Stomach (tissue), 9 donors: ENCODE data around the gene QPRT. TPM values are rescaled to one million over a fixed set of nuclear protein-coding genes. Genes with fewer than 3 reads are reported as not detected.

Experiments
- DNase-seq, 2 donors: peaks; one replicate each; pipeline versions ENCODE4 v3.0.0 to v3.0.0-alpha.2; 2013 to 2019
- H3K27ac ChIP-seq, 5 donors: fragments of 200-600 bp in 4 of 5; sonication (generic) in 4 of 5; one replicate each; pipeline ENCODE4 v1.5.1; 2013 to 2019; ENCODE audit warnings: mild to moderate bottlenecking in 1 of 5, moderate library complexity in 1 of 5
- H3K27me3 ChIP-seq, 3 donors: fragments of 200-600 bp; sonication (generic); one replicate each; pipeline ENCODE4 v1.5.1; 2017 to 2019; ENCODE audit warnings: mixed run types in 1 of 3
- H3K36me3 ChIP-seq, 4 donors: fragments of 200-600 bp; sonication (generic); 1 replicate in 3 of 4; 2 replicates in 1 of 4; pipeline ENCODE4 v1.5.1; 2016 to 2019
- H3K4me1 ChIP-seq, 4 donors: fragments of 200-600 bp; sonication (generic); one replicate each; pipeline ENCODE4 v1.5.1; 2016 to 2019
- H3K4me3 ChIP-seq, 4 donors: fragments of 200-600 bp; sonication (generic) in 3 of 4; one replicate each; pipeline ENCODE4 v1.5.1; 2016 to 2019; ENCODE audit warnings: mild to moderate bottlenecking in 1 of 4
- H3K9me3 ChIP-seq, 4 donors: fragments of 200-600 bp; sonication (generic); one replicate each; pipeline ENCODE4 v1.5.1; 2016 to 2019
- CTCF ChIP-seq, 7 experiments: fragments of 450-650 bp in 4 of 7; fragments of 200-600 bp in 3 of 7; sonication (generic) in 3 of 7; IDR thresholded peaks; one replicate each; pipeline ENCODE4 v1.5.1; 2016 to 2019; ENCODE audit warnings: antibody characterized with exemption in 7 of 7, control low read depth in 2 of 7, mild to moderate bottlenecking in 1 of 7
- EP300 ChIP-seq: sonication (generic); formaldehyde crosslinking; IDR thresholded peaks from one replicate; pipeline ENCODE4 v1.6.1; 2017; ENCODE audit warnings: antibody characterized with exemption
- POLR2A ChIP-seq, 4 donors: fragments of 450-650 bp; IDR thresholded peaks; one replicate each; pipeline ENCODE4 v1.6.1; 2016; ENCODE audit warnings: antibody characterized with exemption in 4 of 4, control low read depth in 2 of 4, mild to moderate bottlenecking in 1 of 4, moderate library complexity in 1 of 4
- POLR2AphosphoS5 ChIP-seq, 3 donors: sonication (generic); formaldehyde crosslinking; IDR thresholded peaks; one replicate each; pipeline ENCODE4 v1.6.1; 2016; ENCODE audit warnings: antibody characterized with exemption in 3 of 3
- WGBS, 5 donors: extraction: QIAGEN DNeasy Blood & Tissue Kit in 3 of 5; methylation state at CpG; one replicate each; pipeline versions ENCODE4 v1.1.5 to v1.1.7; 2013 to 2018; 5-methylcytosine and 5-hydroxymethylcytosine counted together
- intact Hi-C: fragments of 100-400 bp; cut with DNase I; formaldehyde crosslinking; loops from one replicate; pipeline ENCODE4 v1.15.1; 2023; ENCODE audit warnings: low total_unique reads
- polyA plus RNA-seq, 3 donors: library from polyadenylated mRNA; stranded (reverse); fragments of 200-250 nt; gene quantifications; one replicate each; pipeline ENCODE4 v1.2.3, GENCODE V29; 2013
- total RNA-seq, 5 donors: library from RNA; depleted of rRNA; stranded (reverse); fragments of >200 nt; gene quantifications; one replicate each; pipeline versions ENCODE4 v1.1.0 to v1.2.3, GENCODE V29; 2014 to 2016
- donor health status: healthy with polysubstance abuse.
- donor health status: Bipolar disorder and iron deficiency.
- donor health status: healthy.

The QPRT gene
- total and polyA plus RNA-seq, 8 donors = 2.4 to 114 (median 7.5) TPM; not detected in 1

DNA sequence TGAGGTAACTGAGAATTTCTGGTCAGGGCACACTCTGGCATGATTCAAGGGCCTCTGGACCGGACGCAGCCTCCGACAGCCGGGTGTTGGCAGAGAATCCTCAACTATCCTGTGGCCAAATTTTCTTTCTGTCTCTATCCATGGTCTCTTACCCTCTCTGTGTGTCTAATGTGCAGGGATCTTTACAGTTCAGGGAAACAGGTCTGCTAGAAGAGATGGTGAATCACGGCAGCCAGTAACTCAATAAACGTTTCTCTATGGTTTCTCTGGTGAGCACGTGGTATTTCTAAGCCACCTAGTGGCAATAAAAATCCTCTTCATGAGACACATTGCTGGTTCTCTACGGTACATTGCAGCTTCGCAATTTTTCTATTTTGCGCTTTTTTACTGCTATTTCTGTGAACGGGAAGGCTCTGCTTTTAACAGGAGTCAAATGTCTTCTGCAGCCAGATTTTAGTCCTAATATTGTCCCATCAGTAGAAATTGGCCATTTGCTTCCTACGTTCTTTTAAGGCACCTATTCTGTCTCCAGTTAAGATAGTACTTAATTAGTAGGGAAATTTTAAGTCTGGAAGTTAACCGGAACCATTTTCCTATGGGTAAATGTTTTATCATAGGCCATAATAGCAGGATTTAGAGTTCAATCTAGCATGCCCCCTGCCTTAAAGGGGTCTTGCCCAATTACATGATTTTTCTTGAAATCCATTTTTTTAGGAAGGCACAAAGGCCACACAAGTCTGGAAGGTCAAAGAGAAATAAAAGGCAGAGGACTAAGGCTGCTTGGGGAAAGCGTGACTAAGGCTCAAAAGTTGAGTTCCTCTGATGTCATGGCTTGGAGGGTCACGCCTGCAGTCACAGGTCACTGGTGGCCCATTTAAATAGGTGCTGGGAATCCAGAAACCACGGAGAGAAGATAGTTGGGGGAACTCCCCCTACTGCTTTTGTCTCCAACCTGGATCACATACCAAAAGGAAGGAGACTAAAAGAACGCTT is 31.5 kb downstream of the QPRT start:
- TF ChIP-seq EP300 = no peak
- TF ChIP-seq POLR2AphosphoS5 (IDR thresholded peaks at IDR 0.05) = peak in 1 of 3 donors; percentile 53
- TF ChIP-seq CTCF (IDR thresholded peaks at IDR 0.05) = peak in 5 of 7 experiments; percentile 33 to 69 (median 53)
- no peak for TF ChIP-seq POLR2A (IDR thresholded peaks at IDR 0.05)
- peak in 1 of 2 donors; percentile 80 for DNase-seq
- Histone ChIP-seq H3K27ac (no peak overlapping the region), H3K36me3 (no peaks in the 10 kb centered on the region), H3K9me3 (no peaks in the 10 kb centered on the region), H3K4me1 (peaks cover 0 to 11% (median 7%) of the 10 kb centered on the region in 4 donors), H3K4me3 (no peak overlapping the region), H3K27me3 (no peaks in the 10 kb centered on the region)
- intact Hi-C loops = no loop called here
- 42 to 54% (median 50%) methylated on average over 17 of the region's 17 CpGs for WGBS, 5 donors

- intact Hi-C loops = no loop called here
- 50 to 80% (median 69%) methylated on average over 4 of the region's 4 CpGs for WGBS, 5 donors
- DNase-seq = no peak
- H3K27ac ChIP-seq = no peak overlapping the region
- H3K9me3 ChIP-seq = no peaks in the 10 kb centered on the region
- H3K4me3 ChIP-seq = no peak overlapping the region
- peaks cover 0 to 11% (median 7%) of the 10 kb centered on the region in 4 donors for H3K4me1 ChIP-seq
- no peak for TF ChIP-seq EP300
- TF ChIP-seq POLR2AphosphoS5 (IDR thresholded peaks at IDR 0.05) = no peak
- TF ChIP-seq POLR2A (IDR thresholded peaks at IDR 0.05) = no peak
- no peak for TF ChIP-seq CTCF (IDR thresholded peaks at IDR 0.05)
- no peaks in the 10 kb centered on the region for H3K36me3 ChIP-seq
- H3K27me3 ChIP-seq = no peaks in the 10 kb centered on the region
Observed at GRCh38 chr16:29712809-29713208, 33.8 kb downstream of the QPRT start.

GRCh38 chr16:29714396-29714795 is 35.4 kb downstream of the QPRT start:
- Histone ChIP-seq H3K4me1 (peaks cover 0 to 11% (median 7%) of the 10 kb centered on the region in 4 donors), H3K9me3 (no peaks in the 10 kb centered on the region), H3K27me3 (no peaks in the 10 kb centered on the region), H3K36me3 (no peaks in the 10 kb centered on the region), H3K4me3 (no peak overlapping the region), H3K27ac (no peak overlapping the region)
- TF ChIP-seq CTCF (IDR thresholded peaks at IDR 0.05) = no peak
- TF ChIP-seq POLR2AphosphoS5 (IDR thresholded peaks at IDR 0.05) = no peak
- no peak for TF ChIP-seq EP300
- no peak for TF ChIP-seq POLR2A (IDR thresholded peaks at IDR 0.05)
- intact Hi-C loops = no loop called here
- DNase-seq = no peak
- 77 to 87% (median 84%) methylated on average over 2 of the region's 2 CpGs for WGBS, 5 donors

DNA sequence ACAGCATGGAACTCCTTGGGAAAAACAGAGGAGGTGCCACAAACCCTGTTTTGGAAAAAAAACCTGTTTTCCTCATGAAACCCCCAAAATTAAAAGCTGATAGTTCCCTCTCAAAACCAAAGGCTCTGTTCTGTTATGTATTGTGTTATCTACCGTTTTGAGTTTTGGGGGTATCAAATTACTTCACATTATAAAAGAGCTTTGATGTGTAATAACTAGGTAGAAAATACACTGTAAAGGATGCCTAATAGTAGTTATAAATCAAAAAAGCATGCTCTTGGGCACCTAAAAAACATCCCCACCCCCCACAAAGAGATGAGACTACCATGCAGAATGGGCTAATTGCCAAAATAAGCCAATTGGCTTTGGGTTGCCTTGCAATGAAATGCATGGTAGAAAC is 36.0 kb downstream of the QPRT start:
- Histone ChIP-seq H3K4me3 (no peak overlapping the region), H3K4me1 (peaks cover 0 to 9% (median 6%) of the 10 kb centered on the region in 4 donors), H3K27ac (no peak overlapping the region), H3K27me3 (no peaks in the 10 kb centered on the region), H3K9me3 (no peaks in the 10 kb centered on the region), H3K36me3 (no peaks in the 10 kb centered on the region)
- intact Hi-C loops = no loop called here
- no peak for DNase-seq
- TF ChIP-seq EP300 (no peak), POLR2AphosphoS5 (IDR thresholded peaks at IDR 0.05) (no peak), CTCF (IDR thresholded peaks at IDR 0.05) (no peak), POLR2A (IDR thresholded peaks at IDR 0.05) (no peak)
- 8 to 30% (median 20%) methylated on average over 1 of the region's 1 CpG for WGBS, 5 donors
